HG02884 (cell line): ENCODE measurements around the gene LPA.
"Not testable (repeated sequence)": the region's sequence is repeated elsewhere in the genome, so short reads cannot be mapped to it uniquely, and the experiment has no call there.

Experiments
- ATAC-seq: cut with Tn5 transposase; IDR thresholded peaks from one replicate; pipeline ENCODE4 v1.9.1; 2021; ENCODE audit warnings: mild to moderate bottlenecking, moderate library complexity; ENCODE audit not compliant: unreplicated experiment

The LPA gene

GRCh38 chr6:160664198-160664597 lies at the start of gene LPA:
Gene LPA (minus strand): TSS chr6:160664275. CDS start chr6:160664214, 61 bp downstream.
- not testable (repeated sequence) for ATAC-seq

GRCh38 chr6:160708993-160709392 lies 44.9 kb upstream of the LPA start:
- ATAC-seq: not testable (repeated sequence)

GRCh38 chr6:160704688-160705087 lies 40.6 kb upstream of the LPA start:
- ATAC-seq: not testable (repeated sequence)

GRCh38 chr6:160701918-160702680 lies 38.0 kb upstream of the LPA start, which contains the start of gene PLG:
Gene PLG (plus strand): TSS chr6:160702244. CDS start chr6:160702305, 61 bp downstream.
- ATAC-seq: not testable (repeated sequence)

- ATAC-seq: no peak
These were observed 33.8 kb upstream of the LPA start for GRCh38 chr6:160697826-160698225.

- not testable (repeated sequence) for ATAC-seq
These were observed 32.8 kb upstream of the LPA start for GRCh38 chr6:160696884-160697283.

GRCh38 chr6:160695622-160696021 lies 31.5 kb upstream of the LPA start:
- ATAC-seq: not testable (repeated sequence)

- ATAC-seq: not testable (repeated sequence)
These were observed 30.9 kb upstream of the LPA start for GRCh38 chr6:160695025-160695424.

- ATAC-seq: no peak
These were observed 28.4 kb upstream of the LPA start for GRCh38 chr6:160692369-160692959.

GRCh38 chr6:160691617-160692016 lies 27.5 kb upstream of the LPA start:
- ATAC-seq: no peak

GRCh38 chr6:160690458-160690857 lies 26.4 kb upstream of the LPA start:
- no peak for ATAC-seq

- ATAC-seq: no peak
These were observed 21.8 kb upstream of the LPA start for GRCh38 chr6:160685762-160686450.

GRCh38 chr6:160685101-160685761 lies 21.2 kb upstream of the LPA start:
- ATAC-seq: not testable (repeated sequence)

- no peak for ATAC-seq
These were observed 15.3 kb upstream of the LPA start for GRCh38 chr6:160679402-160679769.

GRCh38 chr6:160678744-160679401 lies 14.8 kb upstream of the LPA start:
- no peak for ATAC-seq

GRCh38 chr6:160678230-160678629 lies 14.2 kb upstream of the LPA start:
- ATAC-seq: no peak

GRCh38 chr6:160676418-160676817 lies 12.3 kb upstream of the LPA start:
- ATAC-seq: not testable (repeated sequence)

GRCh38 chr6:160668589-160668988 lies 4.5 kb upstream of the LPA start:
- ATAC-seq: no peak

GRCh38 chr6:160667639-160668481 lies 3.8 kb upstream of the LPA start:
- peak; percentile 91 for ATAC-seq

- no peak for ATAC-seq
These were observed 1.2 kb downstream of the LPA start for GRCh38 chr6:160662842-160663241.
